ENCODE measurements around the gene ASPDH.

DNA sequence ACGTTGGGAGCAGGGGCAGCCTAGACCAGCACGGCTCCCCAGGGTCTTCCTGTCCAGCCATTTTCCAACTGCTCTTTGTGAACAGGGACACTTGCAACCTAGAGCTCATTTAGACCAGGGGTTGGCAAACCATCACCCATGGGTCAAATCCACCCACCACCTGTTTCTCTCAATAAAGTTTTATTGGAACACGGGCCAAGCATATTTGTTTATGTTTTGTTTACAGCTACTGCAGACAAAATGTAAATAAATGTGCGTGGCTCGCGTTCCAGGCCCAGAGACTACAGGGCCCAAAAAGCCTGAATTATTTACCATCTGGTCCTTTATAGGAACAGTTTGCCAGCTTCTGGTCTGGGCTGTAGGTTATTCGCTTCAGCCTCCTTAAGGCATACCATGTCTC, 50.7 kb downstream of the ASPDH start:
- TF ChIP-seq CTCF (IDR thresholded peaks at IDR 0.05; ENCODE audit: low read depth, low read length) (no peak), EZH2phosphoT487 (IDR thresholded peaks at IDR 0.05; ENCODE audit: low read depth) (no peak)

Data from OCI-LY3 (cell line).